Glutamatergic neuron (in vitro differentiated cells): ENCODE data around the gene MORC2. TPM values are rescaled to one million over a fixed set of nuclear protein-coding genes. Genes with fewer than 3 reads are reported as not detected.

Source experiments
- DNase-seq: peaks from one replicate; pipeline ENCODE4 v3.0.0; 2022
- H3K27ac Mint-ChIP-seq: one replicate; pipeline ENCODE4 v1.8.0; 2020; ENCODE audit warnings: mild to moderate bottlenecking, mixed read lengths, inconsistent platforms; ENCODE audit not compliant: unreplicated experiment
- H3K27me3 Mint-ChIP-seq: one replicate; pipeline ENCODE4 v1.8.0; 2020; ENCODE audit warnings: mild to moderate bottlenecking, moderate library complexity, mixed read lengths, inconsistent platforms; ENCODE audit not compliant: unreplicated experiment
- H3K36me3 Mint-ChIP-seq: one replicate; pipeline ENCODE4 v1.8.0; 2020; ENCODE audit warnings: mild to moderate bottlenecking, mixed read lengths, inconsistent platforms; ENCODE audit not compliant: unreplicated experiment
- H3K4me1 Mint-ChIP-seq: one replicate; pipeline ENCODE4 v1.8.0; 2020; ENCODE audit warnings: mild to moderate bottlenecking, low read depth, mixed read lengths, inconsistent platforms; ENCODE audit not compliant: unreplicated experiment
- H3K4me3 Mint-ChIP-seq: one replicate; pipeline ENCODE4 v1.8.0; 2020; ENCODE audit warnings: mild to moderate bottlenecking, mixed read lengths, inconsistent platforms; ENCODE audit not compliant: unreplicated experiment
- H3K9me3 Mint-ChIP-seq: one replicate; pipeline ENCODE4 v1.8.0; 2020; ENCODE audit warnings: mild to moderate bottlenecking, moderate library complexity, mixed read lengths, inconsistent platforms; ENCODE audit not compliant: unreplicated experiment
- total RNA-seq: library from RNA; stranded (reverse); fragmentation: NEBNext Ultra II Directional; extraction: Animal tissue kit (Norgen Biotek cat#: 25700); gene quantifications from one replicate; pipeline ENCODE4 v1.2.1, GENCODE V29; 2021; ENCODE audit not compliant: unreplicated experiment
- TF ChIP-seq, protein P1 (sequence below): fragments of 200-600 bp; sonication (generic); IDR thresholded peaks from one replicate; pipeline ENCODE4 v1.5.0; 2021; ENCODE audit not compliant: partially characterized antibody, unreplicated experiment

MORC2 gene
- total RNA-seq, 1 donor from 2014 or later = 72.8 TPM

GRCh38 chr22:30940685-30941362 is 27.8 kb downstream of the MORC2 start:
- no peak overlapping the region for H3K4me3 Mint-ChIP-seq
- peaks cover 5% of the 10 kb centered on the region for H3K4me1 Mint-ChIP-seq
- no peak overlapping the region for H3K27ac Mint-ChIP-seq
- H3K36me3 Mint-ChIP-seq = peaks cover 3% of the 10 kb centered on the region
- peaks cover 2% of the 10 kb centered on the region for H3K9me3 Mint-ChIP-seq
- no peak for DNase-seq
- TF ChIP-seq, protein P1, sequence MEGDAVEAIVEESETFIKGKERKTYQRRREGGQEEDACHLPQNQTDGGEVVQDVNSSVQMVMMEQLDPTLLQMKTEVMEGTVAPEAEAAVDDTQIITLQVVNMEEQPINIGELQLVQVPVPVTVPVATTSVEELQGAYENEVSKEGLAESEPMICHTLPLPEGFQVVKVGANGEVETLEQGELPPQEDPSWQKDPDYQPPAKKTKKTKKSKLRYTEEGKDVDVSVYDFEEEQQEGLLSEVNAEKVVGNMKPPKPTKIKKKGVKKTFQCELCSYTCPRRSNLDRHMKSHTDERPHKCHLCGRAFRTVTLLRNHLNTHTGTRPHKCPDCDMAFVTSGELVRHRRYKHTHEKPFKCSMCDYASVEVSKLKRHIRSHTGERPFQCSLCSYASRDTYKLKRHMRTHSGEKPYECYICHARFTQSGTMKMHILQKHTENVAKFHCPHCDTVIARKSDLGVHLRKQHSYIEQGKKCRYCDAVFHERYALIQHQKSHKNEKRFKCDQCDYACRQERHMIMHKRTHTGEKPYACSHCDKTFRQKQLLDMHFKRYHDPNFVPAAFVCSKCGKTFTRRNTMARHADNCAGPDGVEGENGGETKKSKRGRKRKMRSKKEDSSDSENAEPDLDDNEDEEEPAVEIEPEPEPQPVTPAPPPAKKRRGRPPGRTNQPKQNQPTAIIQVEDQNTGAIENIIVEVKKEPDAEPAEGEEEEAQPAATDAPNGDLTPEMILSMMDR = no peak
- H3K27me3 Mint-ChIP-seq = peaks cover 3% of the 10 kb centered on the region

GRCh38 chr22:30934053-30934452 is 34.5 kb downstream of the MORC2 start:
- H3K27me3 Mint-ChIP-seq = peaks cover 4% of the 10 kb centered on the region
- TF ChIP-seq, protein P1 = no peak
- no peak overlapping the region for H3K27ac Mint-ChIP-seq
- DNase-seq = no peak
- H3K4me3 Mint-ChIP-seq = no peak overlapping the region
- peaks cover 2% of the 10 kb centered on the region for H3K9me3 Mint-ChIP-seq
- peaks cover 15% of the 10 kb centered on the region for H3K36me3 Mint-ChIP-seq
- H3K4me1 Mint-ChIP-seq = no peaks in the 10 kb centered on the region

GRCh38 chr22:30933457-30933856 is 35.1 kb downstream of the MORC2 start:
- peaks cover 4% of the 10 kb centered on the region for H3K27me3 Mint-ChIP-seq
- H3K4me3 Mint-ChIP-seq = no peak overlapping the region
- DNase-seq = no peak
- TF ChIP-seq, protein P1 = no peak
- no peaks in the 10 kb centered on the region for H3K4me1 Mint-ChIP-seq
- no peak overlapping the region for H3K27ac Mint-ChIP-seq
- H3K9me3 Mint-ChIP-seq = peaks cover 2% of the 10 kb centered on the region
- peaks cover 15% of the 10 kb centered on the region for H3K36me3 Mint-ChIP-seq

DNA sequence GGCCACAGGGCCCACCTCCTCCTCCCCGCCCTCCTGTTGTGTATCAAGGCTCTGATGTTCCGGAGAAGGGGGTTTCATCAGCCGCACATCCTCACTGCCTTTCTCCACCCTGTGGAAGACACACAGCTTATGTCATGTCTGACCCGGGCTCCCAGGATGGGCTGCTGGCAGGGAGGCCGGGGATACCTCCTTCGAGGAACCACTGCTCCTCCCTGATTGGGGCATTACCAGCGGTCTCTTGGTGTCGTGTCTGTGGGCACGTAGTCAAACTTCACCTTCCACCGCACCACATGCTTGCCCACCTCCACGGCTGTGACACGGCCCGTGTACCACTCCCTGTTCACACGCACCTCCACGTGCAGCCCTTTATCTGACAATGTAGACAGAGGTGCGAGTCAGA is 35.9 kb downstream of the MORC2 start:
- TF ChIP-seq, protein P1 = no peak
- H3K27me3 Mint-ChIP-seq = peaks cover 4% of the 10 kb centered on the region

GRCh38 chr22:30931541-30932300 is 36.9 kb downstream of the MORC2 start:
- Mint-ChIP-seq H3K36me3 (peaks cover 15% of the 10 kb centered on the region), H3K9me3 (peaks cover 2% of the 10 kb centered on the region), H3K4me3 (no peak overlapping the region), H3K4me1 (no peaks in the 10 kb centered on the region), H3K27me3 (peaks cover 7% of the 10 kb centered on the region), H3K27ac (no peak overlapping the region)
- no peak for DNase-seq
- TF ChIP-seq, protein P1 = no peak

More for the DNA sequence above, 35.9 kb downstream of the MORC2 start:
- no peaks in the 10 kb centered on the region for H3K4me1 Mint-ChIP-seq
- H3K27ac Mint-ChIP-seq = no peak overlapping the region
- no peak overlapping the region for H3K4me3 Mint-ChIP-seq
- peaks cover 2% of the 10 kb centered on the region for H3K9me3 Mint-ChIP-seq
- H3K36me3 Mint-ChIP-seq = peaks cover 15% of the 10 kb centered on the region
- no peak for DNase-seq
